HCT116 (cell line): ENCODE data around the gene FITM2. TPM values are rescaled to one million over a fixed set of nuclear protein-coding genes. Genes with fewer than 3 reads are reported as not detected.

Experiments
- ATAC-seq: fragments of 200-7000 bp; cut with Tn5 transposase; 2 replicates; pipeline ENCODE4 v1.9.1; 2020; ENCODE audit warnings: mild to moderate bottlenecking, moderate library complexity
- BruUV-seq: library from RNA; stranded (reverse); fragments of 400-500 nt; replicated peaks from 2 replicates; lab custom pipeline; 2021; lab: Mats Ljungman, UMichigan
- CTCF ChIA-PET: fragments of 300-600 bp; sonication (Branson Sonifier 250); formaldehyde crosslinking; loops from one replicate; lab custom pipeline; 2021; ENCODE audit warnings: antibody characterized with exemption; lab: Charles Lee
- POLR2A ChIA-PET: fragments of 300-600, 350-600 bp; sonication (Branson Sonifier 250); formaldehyde crosslinking; loops from one replicate; lab custom pipeline; 2021; ENCODE audit warnings: antibody characterized with exemption; lab: Charles Lee
- RAD21 ChIA-PET, 2 experiments: fragments of 300-600 bp; sonication (Branson Sonifier 250); formaldehyde crosslinking; loops; one replicate each; lab custom pipeline; 2023; ENCODE audit warnings: low total read pairs in 2 of 2; ENCODE audit not compliant: uncharacterized antibody in 2 of 2, unreplicated experiment in 2 of 2, low non-redundant PET in 1 of 2; lab: Charles Lee
- DNase-seq: peaks from one replicate; pipeline ENCODE4 v3.0.0-alpha.2; 2010; ENCODE audit warnings: low read depth, low spot score
- H2AFZ ChIP-seq: fragments of 200-600 bp; shearing (Covaris generic), sonication (generic); 2 replicates; pipeline ENCODE4 v1.6.1; 2017; ENCODE audit warnings: low read depth, mixed run types, mixed read lengths, antibody characterized with exemption, low read length; ENCODE audit not compliant: poor library complexity, severe bottlenecking
- H3K27ac ChIP-seq: 2 replicates; pipeline ENCODE4 v1.5.1; 2012; ENCODE audit warnings: low read depth, low read length
- H3K27me3 ChIP-seq: fragments of 200-600 bp; sonication (generic); 2 replicates; pipeline ENCODE4 v1.6.1; 2016; ENCODE audit warnings: mixed run types, low read length, mixed read lengths; ENCODE audit not compliant: insufficient read depth
- H3K36me3 ChIP-seq, 2 experiments: fragments of 200-500 bp in 1 of 2; fragments of 200-600 bp in 1 of 2; sonication (Bioruptor generic) in 1 of 2; sonication (generic) in 1 of 2; 2 replicates each; pipeline versions ENCODE4 v1.5.1 to v1.6.1; 2014 to 2016; ENCODE audit warnings: low read length in 2 of 2, inconsistent platforms in 1 of 2, mixed read lengths in 1 of 2, mixed run types in 1 of 2; ENCODE audit not compliant: insufficient read depth in 2 of 2, control insufficient read depth in 1 of 2
- H3K4me1 ChIP-seq, 2 experiments: fragments of 200-600 bp in 1 of 2; sonication (generic) in 1 of 2; 2 replicates each; pipeline versions ENCODE4 v1.5.1 to v1.6.1; 2012 to 2017; ENCODE audit warnings: low read length in 2 of 2, inconsistent platforms in 1 of 2, mild to moderate bottlenecking in 1 of 2, mixed read lengths in 1 of 2, mixed run types in 1 of 2, moderate library complexity in 1 of 2; ENCODE audit not compliant: insufficient read depth in 2 of 2, control insufficient read depth in 1 of 2
- H3K4me2 ChIP-seq: fragments of 200-600 bp; sonication (generic); 2 replicates; pipeline ENCODE4 v1.6.1; 2017; ENCODE audit warnings: mixed run types, low read length, mixed read lengths
- H3K4me3 ChIP-seq, 2 experiments: fragments of 200-600 bp in 1 of 2; sonication (generic) in 1 of 2; replicated peaks in 1 of 2; 2 replicates each; pipeline ENCODE4 v1.5.1; 2011 to 2016; ENCODE audit warnings: low read length in 2 of 2, control low read depth in 1 of 2, low read depth in 1 of 2, mild to moderate bottlenecking in 1 of 2, mixed read lengths in 1 of 2, mixed run types in 1 of 2
- H3K79me2 ChIP-seq: fragments of 200-600 bp; sonication (generic); 2 replicates; pipeline ENCODE4 v1.6.1; 2017; ENCODE audit warnings: mild to moderate bottlenecking, mixed run types, low read length, moderate library complexity, mixed read lengths; ENCODE audit not compliant: insufficient read depth
- H3K9ac ChIP-seq: fragments of 200-600 bp; sonication (generic); 2 replicates; pipeline ENCODE4 v1.6.1; 2016; ENCODE audit warnings: low read length, mixed read lengths
- H3K9me2 ChIP-seq: fragments of 200-600 bp; sonication (generic), shearing (Covaris generic); 2 replicates; pipeline ENCODE4 v1.6.1; 2017; ENCODE audit warnings: mixed run types, mild to moderate bottlenecking, moderate library complexity; ENCODE audit not compliant: insufficient read depth
- H3K9me3 ChIP-seq, 2 experiments: fragments of 200-500 bp in 1 of 2; fragments of 200-600 bp in 1 of 2; sonication (Bioruptor generic) in 1 of 2; sonication (generic) in 1 of 2; 2 replicates each; pipeline ENCODE4 v1.6.1; 2014 to 2017; ENCODE audit warnings: low read length in 2 of 2, mixed read lengths in 2 of 2, inconsistent platforms in 1 of 2, low read depth in 1 of 2, mild to moderate bottlenecking in 1 of 2, mixed run types in 1 of 2, moderate library complexity in 1 of 2; ENCODE audit not compliant: control insufficient read depth in 1 of 2, insufficient read depth in 1 of 2
- H4K20me1 ChIP-seq: fragments of 200-600 bp; sonication (generic), shearing (Covaris generic); 2 replicates; pipeline ENCODE4 v1.6.1; 2017; ENCODE audit warnings: mixed run types, mild to moderate bottlenecking, moderate library complexity; ENCODE audit not compliant: insufficient read depth
- CBX3 ChIP-seq: IDR thresholded peaks from 2 replicates; pipeline ENCODE4 v1.6.1; 2012; ENCODE audit warnings: low read depth
- EGR1 ChIP-seq: IDR thresholded peaks from 2 replicates; pipeline ENCODE4 v1.6.1; 2012; ENCODE audit warnings: low read depth
- ELF1 ChIP-seq: IDR thresholded peaks from 2 replicates; pipeline ENCODE4 v1.6.1; 2012; ENCODE audit warnings: low read depth, borderline replicate concordance
- EZH2 ChIP-seq: fragments of 200-600 bp; sonication (generic); IDR thresholded peaks from 2 replicates; pipeline ENCODE4 v1.6.1; 2017; ENCODE audit warnings: antibody characterized with exemption, mixed run types
- EZH2phosphoT487 ChIP-seq: fragments of 200-600 bp; IDR thresholded peaks from 2 replicates; pipeline ENCODE4 v1.6.1; 2018; ENCODE audit warnings: antibody characterized with exemption, borderline replicate concordance
- FOSL1 ChIP-seq: IDR thresholded peaks from 2 replicates; pipeline ENCODE4 v1.6.1; 2012; ENCODE audit warnings: low read depth
- MAX ChIP-seq: IDR thresholded peaks from 2 replicates; pipeline ENCODE4 v1.6.1; 2012
- POLR2A ChIP-seq: IDR thresholded peaks from 2 replicates; pipeline ENCODE4 v1.7.0; 2011; ENCODE audit warnings: borderline replicate concordance; ENCODE audit not compliant: insufficient read depth, insufficient read length; ENCODE audit errors: extremely low read depth
- POLR2AphosphoS5 ChIP-seq: IDR thresholded peaks from 2 replicates; pipeline ENCODE4 v1.6.1; 2011; ENCODE audit warnings: mild to moderate bottlenecking, low read depth, low read length, moderate library complexity
- SIN3A ChIP-seq: IDR thresholded peaks from 2 replicates; pipeline ENCODE4 v1.6.1; 2012; ENCODE audit warnings: low read depth
- SRF ChIP-seq: IDR thresholded peaks from 2 replicates; pipeline ENCODE4 v1.6.1; 2012; ENCODE audit warnings: low read depth
- YY1 ChIP-seq: IDR thresholded peaks from 2 replicates; pipeline ENCODE4 v1.6.1; 2011; ENCODE audit warnings: low read length, low read depth, moderate library complexity, mild to moderate bottlenecking; ENCODE audit not compliant: insufficient replicate concordance; ENCODE audit errors: extremely low read depth
- ZNF274 ChIP-seq: fragments of 200-500 bp; sonication (Bioruptor generic); IDR thresholded peaks from 2 replicates; pipeline ENCODE4 v1.6.1; 2014; ENCODE audit warnings: mild to moderate bottlenecking, low read depth, low read length, inconsistent platforms
- intact Hi-C: fragments of 100-400 bp; cut with micrococcal nuclease; formaldehyde crosslinking; loops from 2 replicates; pipeline ENCODE4 v1.10.0; 2022
- total RNA-seq: library from RNA; stranded (reverse); gene quantifications from one replicate; pipeline ENCODE4 v1.2.1, GENCODE V29; 2021; ENCODE audit not compliant: unreplicated experiment
- TF ChIP-seq, protein P1 (sequence below): IDR thresholded peaks from 2 replicates; pipeline ENCODE4 v1.6.1; 2012; ENCODE audit warnings: low read depth
- TF ChIP-seq, protein P2 (sequence below): IDR thresholded peaks from 2 replicates; pipeline ENCODE4 v1.6.1; 2011; ENCODE audit warnings: mild to moderate bottlenecking, low read length, moderate library complexity; ENCODE audit not compliant: insufficient replicate concordance; ENCODE audit errors: extremely low read depth

FITM2 gene
- total RNA-seq, 1 experiment from 2014 or later, result 5.2 TPM

GRCh38 chr20:44268802-44269201 lies 42.2 kb downstream of the FITM2 start:
- Histone ChIP-seq H3K4me3 (no peak overlapping the region), H3K4me1 (no peaks in the 10 kb centered on the region), H3K27me3 (0 out of 2 replicates have a peak, but pooled peaks cover 3% of the 10 kb centered on the region), H3K9me2 (no peaks in the 10 kb centered on the region), H3K36me3 (no peaks in the 10 kb centered on the region), H3K27ac (no peak overlapping the region), H4K20me1 (no peaks in the 10 kb centered on the region), H3K9ac (no peak overlapping the region), H2AFZ (no peak overlapping the region), H3K4me2 (no peak overlapping the region), H3K79me2 (no peaks in the 10 kb centered on the region), H3K9me3 (no peaks in the 10 kb centered on the region)
- intact Hi-C loops, result no loop called here
- ChIA-PET RAD21 (no interaction called here), CTCF (no interaction called here), POLR2A (no interaction called here)
- DNase-seq, result no peak
- no peak for ATAC-seq
- no TSS peak for BruUV-seq
- no peak for TF ChIP-seq POLR2AphosphoS5
- no peak for TF ChIP-seq YY1
- no peak for TF ChIP-seq MAX
- TF ChIP-seq EZH2, result no peak
- no peak for TF ChIP-seq CBX3
- no peak for TF ChIP-seq ZNF274
- TF ChIP-seq, protein P1, sequence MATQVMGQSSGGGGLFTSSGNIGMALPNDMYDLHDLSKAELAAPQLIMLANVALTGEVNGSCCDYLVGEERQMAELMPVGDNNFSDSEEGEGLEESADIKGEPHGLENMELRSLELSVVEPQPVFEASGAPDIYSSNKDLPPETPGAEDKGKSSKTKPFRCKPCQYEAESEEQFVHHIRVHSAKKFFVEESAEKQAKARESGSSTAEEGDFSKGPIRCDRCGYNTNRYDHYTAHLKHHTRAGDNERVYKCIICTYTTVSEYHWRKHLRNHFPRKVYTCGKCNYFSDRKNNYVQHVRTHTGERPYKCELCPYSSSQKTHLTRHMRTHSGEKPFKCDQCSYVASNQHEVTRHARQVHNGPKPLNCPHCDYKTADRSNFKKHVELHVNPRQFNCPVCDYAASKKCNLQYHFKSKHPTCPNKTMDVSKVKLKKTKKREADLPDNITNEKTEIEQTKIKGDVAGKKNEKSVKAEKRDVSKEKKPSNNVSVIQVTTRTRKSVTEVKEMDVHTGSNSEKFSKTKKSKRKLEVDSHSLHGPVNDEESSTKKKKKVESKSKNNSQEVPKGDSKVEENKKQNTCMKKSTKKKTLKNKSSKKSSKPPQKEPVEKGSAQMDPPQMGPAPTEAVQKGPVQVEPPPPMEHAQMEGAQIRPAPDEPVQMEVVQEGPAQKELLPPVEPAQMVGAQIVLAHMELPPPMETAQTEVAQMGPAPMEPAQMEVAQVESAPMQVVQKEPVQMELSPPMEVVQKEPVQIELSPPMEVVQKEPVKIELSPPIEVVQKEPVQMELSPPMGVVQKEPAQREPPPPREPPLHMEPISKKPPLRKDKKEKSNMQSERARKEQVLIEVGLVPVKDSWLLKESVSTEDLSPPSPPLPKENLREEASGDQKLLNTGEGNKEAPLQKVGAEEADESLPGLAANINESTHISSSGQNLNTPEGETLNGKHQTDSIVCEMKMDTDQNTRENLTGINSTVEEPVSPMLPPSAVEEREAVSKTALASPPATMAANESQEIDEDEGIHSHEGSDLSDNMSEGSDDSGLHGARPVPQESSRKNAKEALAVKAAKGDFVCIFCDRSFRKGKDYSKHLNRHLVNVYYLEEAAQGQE, result no peak
- TF ChIP-seq ELF1, result no peak
- no peak for TF ChIP-seq EGR1
- TF ChIP-seq, protein P2, sequence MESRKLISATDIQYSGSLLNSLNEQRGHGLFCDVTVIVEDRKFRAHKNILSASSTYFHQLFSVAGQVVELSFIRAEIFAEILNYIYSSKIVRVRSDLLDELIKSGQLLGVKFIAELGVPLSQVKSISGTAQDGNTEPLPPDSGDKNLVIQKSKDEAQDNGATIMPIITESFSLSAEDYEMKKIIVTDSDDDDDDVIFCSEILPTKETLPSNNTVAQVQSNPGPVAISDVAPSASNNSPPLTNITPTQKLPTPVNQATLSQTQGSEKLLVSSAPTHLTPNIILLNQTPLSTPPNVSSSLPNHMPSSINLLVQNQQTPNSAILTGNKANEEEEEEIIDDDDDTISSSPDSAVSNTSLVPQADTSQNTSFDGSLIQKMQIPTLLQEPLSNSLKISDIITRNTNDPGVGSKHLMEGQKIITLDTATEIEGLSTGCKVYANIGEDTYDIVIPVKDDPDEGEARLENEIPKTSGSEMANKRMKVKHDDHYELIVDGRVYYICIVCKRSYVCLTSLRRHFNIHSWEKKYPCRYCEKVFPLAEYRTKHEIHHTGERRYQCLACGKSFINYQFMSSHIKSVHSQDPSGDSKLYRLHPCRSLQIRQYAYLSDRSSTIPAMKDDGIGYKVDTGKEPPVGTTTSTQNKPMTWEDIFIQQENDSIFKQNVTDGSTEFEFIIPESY, result no peak
- TF ChIP-seq SIN3A, result no peak
- TF ChIP-seq POLR2A, result no peak
- TF ChIP-seq FOSL1, result no peak
- no peak for TF ChIP-seq SRF
- no peak for TF ChIP-seq EZH2phosphoT487
